ENCODE results near the gene SBSN. TPM values are rescaled to one million over a fixed set of nuclear protein-coding genes. Genes with fewer than 3 reads are reported as not detected.
"Not testable (repeated sequence)": the region's sequence is repeated elsewhere in the genome, so short reads cannot be mapped to it uniquely, and the experiment has no call there.

Gene SBSN
- total RNA-seq, 2 donors from 2014 or later: not detected

DNA sequence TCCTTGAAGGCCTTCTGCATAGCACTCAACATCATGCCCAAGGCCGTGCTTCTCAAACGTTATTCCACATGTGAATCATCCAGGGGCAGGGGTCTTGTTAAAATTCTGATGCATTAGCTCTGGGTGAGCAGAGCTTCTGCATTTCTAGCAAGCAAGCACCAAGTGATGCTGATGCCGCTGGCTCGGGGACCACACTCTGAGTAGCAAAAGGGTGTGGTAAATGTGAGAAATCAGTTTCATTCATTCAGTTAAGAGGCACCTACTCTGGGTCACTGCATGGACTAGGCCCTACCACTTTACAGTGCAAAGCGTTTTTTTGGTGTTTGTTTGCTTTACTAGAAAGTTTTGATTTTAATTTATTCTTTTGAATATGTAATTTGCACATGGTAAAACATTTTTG, 45.0 kb downstream of the SBSN start:
- no peaks in the 10 kb centered on the region for H3K27me3 ChIP-seq
- no peak overlapping the region for H3K4me3 ChIP-seq
- no peak for DNase-seq (ENCODE audit: low spot score)
- H3K4me1 ChIP-seq: no peaks in the 10 kb centered on the region
- no peak overlapping the region for H3K27ac ChIP-seq
- H3K36me3 ChIP-seq: no peaks in the 10 kb centered on the region
- H3K9me3 ChIP-seq: no peaks in the 10 kb centered on the region
- TF ChIP-seq, protein P1, sequence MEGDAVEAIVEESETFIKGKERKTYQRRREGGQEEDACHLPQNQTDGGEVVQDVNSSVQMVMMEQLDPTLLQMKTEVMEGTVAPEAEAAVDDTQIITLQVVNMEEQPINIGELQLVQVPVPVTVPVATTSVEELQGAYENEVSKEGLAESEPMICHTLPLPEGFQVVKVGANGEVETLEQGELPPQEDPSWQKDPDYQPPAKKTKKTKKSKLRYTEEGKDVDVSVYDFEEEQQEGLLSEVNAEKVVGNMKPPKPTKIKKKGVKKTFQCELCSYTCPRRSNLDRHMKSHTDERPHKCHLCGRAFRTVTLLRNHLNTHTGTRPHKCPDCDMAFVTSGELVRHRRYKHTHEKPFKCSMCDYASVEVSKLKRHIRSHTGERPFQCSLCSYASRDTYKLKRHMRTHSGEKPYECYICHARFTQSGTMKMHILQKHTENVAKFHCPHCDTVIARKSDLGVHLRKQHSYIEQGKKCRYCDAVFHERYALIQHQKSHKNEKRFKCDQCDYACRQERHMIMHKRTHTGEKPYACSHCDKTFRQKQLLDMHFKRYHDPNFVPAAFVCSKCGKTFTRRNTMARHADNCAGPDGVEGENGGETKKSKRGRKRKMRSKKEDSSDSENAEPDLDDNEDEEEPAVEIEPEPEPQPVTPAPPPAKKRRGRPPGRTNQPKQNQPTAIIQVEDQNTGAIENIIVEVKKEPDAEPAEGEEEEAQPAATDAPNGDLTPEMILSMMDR (IDR thresholded peaks at IDR 0.05): no peak

DNA sequence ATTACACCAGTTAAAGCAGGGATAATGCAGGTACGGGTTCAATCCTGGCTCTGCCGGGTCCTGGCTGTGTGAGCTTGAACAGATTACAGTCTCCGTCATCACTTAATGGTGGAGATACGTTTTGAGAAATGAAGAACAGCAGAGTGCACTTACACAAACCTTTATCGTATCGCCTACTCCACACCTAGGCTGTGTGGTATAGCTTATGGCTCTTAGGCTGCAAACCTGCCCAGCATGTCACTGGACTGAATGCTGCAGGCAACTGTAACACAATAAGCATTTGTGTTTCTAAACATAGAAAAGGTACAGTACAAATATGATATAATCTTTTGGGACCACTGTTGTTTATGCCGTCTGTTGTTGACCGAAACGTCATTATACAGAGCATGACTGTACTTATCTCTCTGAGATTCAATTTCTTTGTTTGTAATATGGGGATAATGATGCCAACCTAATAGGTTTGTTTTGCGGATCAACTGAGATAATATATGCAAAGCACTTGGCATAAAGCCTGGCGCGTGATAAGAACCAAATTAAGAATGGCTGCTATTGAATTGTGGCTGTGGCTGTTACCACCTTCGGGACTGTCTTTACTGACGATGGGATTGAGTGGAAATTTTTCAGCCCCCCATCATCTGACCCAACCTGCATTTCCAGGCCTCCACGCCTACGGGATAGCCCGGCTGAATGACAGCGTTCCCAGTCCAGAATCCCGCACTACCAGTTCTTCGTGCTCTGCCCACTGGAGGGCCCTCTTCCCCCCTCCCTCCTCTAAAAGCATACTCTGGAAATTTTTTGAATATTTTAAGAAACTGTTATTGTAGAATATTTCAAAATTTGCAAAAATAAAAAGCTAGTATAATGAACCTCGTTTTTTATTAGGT, 49.1 kb downstream of the SBSN start:
- TF ChIP-seq, protein P1 (IDR thresholded peaks at IDR 0.05): no peak
- H3K4me3 ChIP-seq: no peak overlapping the region
- H3K9me3 ChIP-seq: no peaks in the 10 kb centered on the region
- H3K4me1 ChIP-seq: no peaks in the 10 kb centered on the region
- H3K27me3 ChIP-seq: no peaks in the 10 kb centered on the region
- H3K36me3 ChIP-seq: no peaks in the 10 kb centered on the region
- no peak for DNase-seq (ENCODE audit: low spot score)
- no peak overlapping the region for H3K27ac ChIP-seq

DNA sequence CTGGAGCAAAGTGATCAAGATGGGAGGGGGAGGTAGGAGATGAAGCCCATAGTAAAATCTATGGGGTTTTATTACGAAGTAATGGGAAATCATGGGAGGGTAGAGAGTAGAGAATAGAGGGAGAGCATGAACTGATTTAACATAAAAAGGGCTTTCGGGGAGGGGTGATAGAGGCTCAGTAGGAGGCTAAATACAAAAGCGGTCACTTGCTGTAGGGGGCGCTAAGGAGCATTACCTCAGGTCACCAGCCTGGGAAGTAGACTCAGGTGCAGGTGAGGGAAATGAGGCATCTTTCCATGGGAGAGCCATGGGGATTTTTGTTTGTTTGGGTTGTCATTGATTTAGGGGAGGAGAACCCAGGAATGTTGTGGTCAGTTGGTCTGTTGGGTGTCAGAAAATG, 52.0 kb downstream of the SBSN start:
- H3K27ac ChIP-seq: no peak overlapping the region
- no peak overlapping the region for H3K4me3 ChIP-seq
- no peaks in the 10 kb centered on the region for H3K9me3 ChIP-seq
- H3K36me3 ChIP-seq: no peaks in the 10 kb centered on the region
- no peaks in the 10 kb centered on the region for H3K4me1 ChIP-seq
- TF ChIP-seq, protein P1 (IDR thresholded peaks at IDR 0.05): no peak
- DNase-seq (ENCODE audit: low spot score): no peak
- no peaks in the 10 kb centered on the region for H3K27me3 ChIP-seq

DNA sequence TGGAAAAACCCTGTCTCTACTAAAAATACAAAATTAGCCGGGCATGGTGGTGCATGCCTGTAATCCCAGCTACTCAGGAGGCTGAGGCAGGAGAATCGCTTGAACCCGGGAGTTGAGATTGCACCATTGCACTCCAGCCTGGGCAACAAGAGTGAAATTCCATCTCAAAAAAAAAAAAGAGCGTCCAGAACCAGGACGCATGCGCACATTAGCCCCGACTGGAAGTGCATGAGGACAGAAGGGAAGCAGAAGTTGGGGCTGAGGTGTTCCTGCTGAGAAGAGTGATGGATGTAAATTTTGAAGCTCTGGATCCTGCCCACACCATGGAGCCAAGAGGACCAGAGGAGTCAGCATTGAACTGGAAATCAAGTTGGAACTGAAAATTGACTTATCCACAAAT, 53.5 kb downstream of the SBSN start:
- DNase-seq (ENCODE audit: low spot score); H3K27ac ChIP-seq; H3K9me3 ChIP-seq; H3K36me3 ChIP-seq; H3K4me3 ChIP-seq; H3K27me3 ChIP-seq; H3K4me1 ChIP-seq: not testable (repeated sequence)

DNA sequence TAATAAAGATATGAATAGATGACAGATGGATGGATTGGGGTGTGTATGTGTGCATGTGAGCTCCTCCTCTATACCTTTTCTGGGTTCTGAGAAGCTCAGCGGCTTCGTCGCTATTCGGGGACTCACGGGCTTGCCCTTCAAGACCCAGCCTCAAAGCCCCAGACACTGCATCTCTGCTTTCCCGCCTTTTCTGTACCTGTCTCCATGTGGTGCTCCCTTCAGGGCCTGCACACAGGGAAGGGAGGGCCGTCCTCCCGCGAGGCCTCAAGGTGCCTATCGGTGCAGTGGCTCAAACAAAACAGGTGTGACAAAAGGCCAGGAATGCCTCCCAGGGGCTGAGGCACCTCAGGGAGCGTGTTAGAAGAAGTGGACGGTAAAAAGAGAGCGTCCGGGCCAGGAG, 54.0 kb downstream of the SBSN start:
- Histone ChIP-seq H3K9me3 (no peaks in the 10 kb centered on the region), H3K27ac (no peak overlapping the region), H3K4me3 (no peak overlapping the region), H3K36me3 (no peaks in the 10 kb centered on the region), H3K27me3 (no peaks in the 10 kb centered on the region), H3K4me1 (no peaks in the 10 kb centered on the region)
- TF ChIP-seq, protein P1 (IDR thresholded peaks at IDR 0.05): no peak
- DNase-seq (ENCODE audit: low spot score): no peak

Other genes starting within 250 kb of the SBSN start
- 100 to 1,000 TPM in 1 of 2 donors, not detected in 1; 146 TPM for gene HAMP, start 245.8 kb downstream of the SBSN start, total RNA-seq
- gene MAG, start 236.2 kb downstream of the SBSN start, total RNA-seq: not detected
- gene CD22, start 199.1 kb downstream of the SBSN start, total RNA-seq: 1 to 10 TPM in 1 of 2 donors, not detected in 1; 1.4 TPM
- gene FFAR1, start 180.4 kb downstream of the SBSN start, total RNA-seq: not detected
- not detected for gene FFAR3, start 169.9 kb downstream of the SBSN start, total RNA-seq
- not detected for gene GPR42, start 157.2 kb downstream of the SBSN start, total RNA-seq
- gene FFAR2, start 80.1 kb downstream of the SBSN start, total RNA-seq: under 1 TPM in 1 of 2 donors, not detected in 1; 0.20 TPM
- gene KRTDAP, start 37.8 kb downstream of the SBSN start, total RNA-seq: not detected
- gene DMKN, start 14.7 kb downstream of the SBSN start, total RNA-seq: 10 to 100 TPM in 1 of 2 donors, 1 to 10 TPM in 1; 6.9 to 52.4 TPM
- not detected for gene GAPDHS, start 5.1 kb upstream of the SBSN start, total RNA-seq
- 100 to 1,000 TPM in 1 of 2 donors, 10 to 100 TPM in 1; 93.3 to 106 TPM for gene TMEM147, start 17.3 kb upstream of the SBSN start, total RNA-seq
- not detected for gene ATP4A, start 35.3 kb upstream of the SBSN start, total RNA-seq
- not detected for gene PMIS2, start 57.9 kb upstream of the SBSN start, total RNA-seq
- gene HAUS5, start 84.4 kb upstream of the SBSN start, total RNA-seq: 1 to 10 TPM; 2.2 to 3.9 TPM
- 10 to 100 TPM; 40.4 to 52.4 TPM for gene RBM42, start 100.7 kb upstream of the SBSN start, total RNA-seq
- gene ETV2, start 113.4 kb upstream of the SBSN start, total RNA-seq: 1 to 10 TPM in 1 of 2 donors, not detected in 1; 1.2 TPM
- 1,000 to 10,000 TPM; 1,397 to 1,663 TPM for gene COX6B1, start 120.0 kb upstream of the SBSN start, total RNA-seq
- gene UPK1A, start 138.2 kb upstream of the SBSN start, total RNA-seq: not detected
- not detected for gene ZBTB32, start 176.2 kb upstream of the SBSN start, total RNA-seq
- gene KMT2B, start 189.7 kb upstream of the SBSN start, total RNA-seq: 10 to 100 TPM; 11.9 to 12.9 TPM
- 1 to 10 TPM; 1.8 to 6.4 TPM for gene IGFLR1, start 214.1 kb upstream of the SBSN start, total RNA-seq
- gene U2AF1L4, start 217.1 kb upstream of the SBSN start, total RNA-seq: 10 to 100 TPM; 19.9 to 33.1 TPM
- 10 to 100 TPM; 26.1 to 35.0 TPM for gene PSENEN, start 217.3 kb upstream of the SBSN start, total RNA-seq
- 10 to 100 TPM in 1 of 2 donors, 1 to 10 TPM in 1; 8.9 to 13.6 TPM for gene LIN37, start 220.3 kb upstream of the SBSN start, total RNA-seq
- 100 to 1,000 TPM in 1 of 2 donors, 10 to 100 TPM in 1; 98.4 to 104 TPM for gene HSPB6, start 228.7 kb upstream of the SBSN start, total RNA-seq
- gene PROSER3, start 229.9 kb upstream of the SBSN start, total RNA-seq: 1 to 10 TPM; 7.2 TPM
- gene ARHGAP33, start 247.3 kb upstream of the SBSN start, total RNA-seq: 1 to 10 TPM; 1.3 to 1.4 TPM